Measurements from ENCODE around the gene ADAMTS12.

Gene ADAMTS12

GRCh38 chr5:33753704-33754103 lies 138.1 kb downstream of the ADAMTS12 start:
- no peak for DNase-seq

GRCh38 chr5:33748754-33749153 lies 143.0 kb downstream of the ADAMTS12 start:
- no peak for DNase-seq

GRCh38 chr5:33745101-33745770 lies 146.6 kb downstream of the ADAMTS12 start:
- DNase-seq = no peak

- no peak for DNase-seq
Observed at GRCh38 chr5:33743099-33743498, 148.7 kb downstream of the ADAMTS12 start.

- DNase-seq = no peak
Observed at GRCh38 chr5:33742181-33742580, 149.6 kb downstream of the ADAMTS12 start.

GRCh38 chr5:33738967-33739366 lies 152.8 kb downstream of the ADAMTS12 start:
- no peak for DNase-seq

- DNase-seq = no peak
Observed at GRCh38 chr5:33738097-33738496, 153.7 kb downstream of the ADAMTS12 start.

- DNase-seq = no peak
Observed at GRCh38 chr5:33737697-33738096, 154.1 kb downstream of the ADAMTS12 start.

- DNase-seq = no peak
Observed at GRCh38 chr5:33737284-33737683, 154.5 kb downstream of the ADAMTS12 start.

- DNase-seq = no peak
Observed at GRCh38 chr5:33736510-33736909, 155.3 kb downstream of the ADAMTS12 start.

- no peak for DNase-seq
Observed at GRCh38 chr5:33735072-33735471, 156.7 kb downstream of the ADAMTS12 start.

- DNase-seq = no peak
Observed at GRCh38 chr5:33734537-33734936, 157.3 kb downstream of the ADAMTS12 start.

- DNase-seq = no peak
Observed at GRCh38 chr5:33733225-33733624, 158.6 kb downstream of the ADAMTS12 start.

GRCh38 chr5:33726422-33727165 lies 165.2 kb downstream of the ADAMTS12 start:
- DNase-seq = no peak

GRCh38 chr5:33725806-33726205 lies 166.0 kb downstream of the ADAMTS12 start:
- no peak for DNase-seq

- no peak for DNase-seq
Observed at GRCh38 chr5:33721491-33722200, 170.1 kb downstream of the ADAMTS12 start.

GRCh38 chr5:33720176-33720575 lies 171.6 kb downstream of the ADAMTS12 start:
- no peak for DNase-seq

GRCh38 chr5:33719769-33720168 lies 172.0 kb downstream of the ADAMTS12 start:
- no peak for DNase-seq

GRCh38 chr5:33715661-33716060 lies 176.1 kb downstream of the ADAMTS12 start:
- DNase-seq = no peak

- DNase-seq = no peak
Observed at GRCh38 chr5:33713136-33713765, 178.5 kb downstream of the ADAMTS12 start.

- DNase-seq = no peak
Observed at GRCh38 chr5:33712664-33713063, 179.1 kb downstream of the ADAMTS12 start.

GRCh38 chr5:33711094-33711679 lies 180.6 kb downstream of the ADAMTS12 start:
- no peak for DNase-seq

GRCh38 chr5:33702867-33703266 lies 188.9 kb downstream of the ADAMTS12 start:
- no peak for DNase-seq
